BLaER1 treated with 17β-estradiol and CSF1 and Interleukin-3, amounts not matched to agents 10 nM and 100 nM (cell line): ENCODE results near the gene KCNJ4.
A peak's percentile ranks its signal among the peaks of the same experiment; 100 is the strongest.

Source experiments
- H3K27ac ChIP-seq, 11 experiments: shearing (Covaris generic); formaldehyde crosslinking; 2 replicates each; pipeline ENCODE4 v1.8.1; 2022
- H3K27me3 ChIP-seq, 11 experiments: shearing (Covaris generic); formaldehyde crosslinking; 2 replicates each; pipeline ENCODE4 v1.8.1; 2022
- H3K36me3 ChIP-seq, 11 experiments: shearing (Covaris generic); formaldehyde crosslinking; 2 replicates each; pipeline ENCODE4 v1.8.1; 2022
- H3K4me1 ChIP-seq, 10 experiments: shearing (Covaris generic); formaldehyde crosslinking; 2 replicates each; pipeline ENCODE4 v1.8.1; 2022
- H3K4me2 ChIP-seq, 11 experiments: shearing (Covaris generic); formaldehyde crosslinking; 2 replicates each; pipeline ENCODE4 v1.8.1; 2022
- H3K4me3 ChIP-seq, 10 experiments: shearing (Covaris generic); formaldehyde crosslinking; 2 replicates each; pipeline ENCODE4 v1.8.1; 2022
- H3K9ac ChIP-seq, 11 experiments: shearing (Covaris generic); formaldehyde crosslinking; 2 replicates each; pipeline ENCODE4 v1.8.1; 2022
- H3K9me3 ChIP-seq, 11 experiments: shearing (Covaris generic); formaldehyde crosslinking; replicated peaks in 1 of 11; 2 replicates each; pipeline ENCODE4 v1.8.1; 2022
- H4K20me1 ChIP-seq, 11 experiments: shearing (Covaris generic); formaldehyde crosslinking; 2 replicates each; pipeline ENCODE4 v1.8.1; 2022
- Cebpa-rat ChIP-seq, 11 experiments: shearing (Covaris generic); IDR thresholded peaks; 2 replicates each; pipeline ENCODE4 v1.8.1; 2022

KCNJ4 gene

GRCh38 chr22:38423512-38424503, 31.2 kb downstream of the KCNJ4 start:
- Histone ChIP-seq H3K9ac (no peak overlapping the region), H3K4me1 (peaks cover 0 to 25% (median 17%) of the 10 kb centered on the region in 10 experiments; a peak in 14 of 20 replicates), H3K36me3 (no peaks in the 10 kb centered on the region), H3K4me3 (no peak overlapping the region), H3K27ac (no peak overlapping the region), H3K9me3 (no peaks in the 10 kb centered on the region), H4K20me1 (peaks cover 0 to 8% (median 0%) of the 10 kb centered on the region in 11 experiments; a peak in 1 of 22 replicates), H3K4me2 (peak overlapping the region in 2 of 11 experiments; percentile 20 to 22; a peak in 3 of 22 replicates), H3K27me3 (no peaks in the 10 kb centered on the region)
- TF ChIP-seq Cebpa-rat (IDR thresholded peaks at IDR 0.05) = no peak

- H3K36me3 ChIP-seq = no peaks in the 10 kb centered on the region
- H3K9ac ChIP-seq = no peak overlapping the region
- no peak overlapping the region for H3K27ac ChIP-seq
- no peaks in the 10 kb centered on the region for H3K27me3 ChIP-seq
- H3K4me3 ChIP-seq = no peak overlapping the region
- no peak overlapping the region; a peak in 1 of 22 replicates for H3K4me2 ChIP-seq
- no peaks in the 10 kb centered on the region for H3K9me3 ChIP-seq
- TF ChIP-seq Cebpa-rat (IDR thresholded peaks at IDR 0.05) = no peak
- H3K4me1 ChIP-seq = peaks cover 0 to 29% (median 19%) of the 10 kb centered on the region in 10 experiments; a peak in 14 of 20 replicates
- H4K20me1 ChIP-seq = peaks cover 0 to 8% (median 0%) of the 10 kb centered on the region in 11 experiments; a peak in 1 of 22 replicates
These were observed 32.1 kb downstream of the KCNJ4 start for GRCh38 chr22:38422611-38423511.

GRCh38 chr22:38420734-38421133, 34.3 kb downstream of the KCNJ4 start:
- no peak for TF ChIP-seq Cebpa-rat (IDR thresholded peaks at IDR 0.05)
- no peak overlapping the region for H3K9ac ChIP-seq
- H3K9me3 ChIP-seq = no peaks in the 10 kb centered on the region
- no peak overlapping the region for H3K4me2 ChIP-seq
- H3K4me3 ChIP-seq = no peak overlapping the region
- H3K36me3 ChIP-seq = no peaks in the 10 kb centered on the region
- peaks cover 0 to 37% (median 28%) of the 10 kb centered on the region in 10 experiments; a peak in 16 of 20 replicates for H3K4me1 ChIP-seq
- H3K27ac ChIP-seq = no peak overlapping the region
- no peaks in the 10 kb centered on the region for H3K27me3 ChIP-seq
- H4K20me1 ChIP-seq = peaks cover 0 to 8% (median 0%) of the 10 kb centered on the region in 11 experiments; a peak in 1 of 22 replicates

GRCh38 chr22:38419858-38420160, 35.2 kb downstream of the KCNJ4 start:
- Histone ChIP-seq H3K36me3 (no peaks in the 10 kb centered on the region), H3K4me2 (peak overlapping the region in 3 of 11 experiments; percentile 45 to 58 (median 50); a peak in 4 of 22 replicates), H3K9me3 (no peaks in the 10 kb centered on the region), H3K27me3 (no peaks in the 10 kb centered on the region), H3K27ac (no peak overlapping the region), H3K9ac (peak overlapping the region in 1 of 11 experiments; percentile 41; a peak in 1 of 22 replicates), H3K4me3 (no peak overlapping the region), H3K4me1 (peaks cover 0 to 40% (median 32%) of the 10 kb centered on the region in 10 experiments; a peak in 16 of 20 replicates), H4K20me1 (peaks cover 0 to 13% (median 0%) of the 10 kb centered on the region in 11 experiments; a peak in 1 of 22 replicates)
- no peak for TF ChIP-seq Cebpa-rat (IDR thresholded peaks at IDR 0.05)

GRCh38 chr22:38419121-38419857, 35.7 kb downstream of the KCNJ4 start:
- Histone ChIP-seq H3K27me3 (no peaks in the 10 kb centered on the region), H3K4me1 (peaks cover 0 to 40% (median 32%) of the 10 kb centered on the region in 10 experiments; a peak in 16 of 20 replicates), H3K27ac (no peak overlapping the region), H3K36me3 (no peaks in the 10 kb centered on the region), H3K4me3 (no peak overlapping the region), H3K4me2 (peak overlapping the region in 7 of 11 experiments; percentile 24 to 59 (median 50); a peak in 12 of 22 replicates), H3K9me3 (no peaks in the 10 kb centered on the region), H3K9ac (peak overlapping the region in 3 of 11 experiments; percentile 6 to 41 (median 16); a peak in 3 of 22 replicates), H4K20me1 (peaks cover 0 to 13% (median 0%) of the 10 kb centered on the region in 11 experiments; a peak in 1 of 22 replicates)
- TF ChIP-seq Cebpa-rat (IDR thresholded peaks at IDR 0.05) = no peak

- Histone ChIP-seq H3K4me2 (peak overlapping the region in 7 of 11 experiments; percentile 24 to 59 (median 50); a peak in 12 of 22 replicates), H3K9me3 (no peaks in the 10 kb centered on the region), H3K4me1 (peaks cover 0 to 36% (median 28%) of the 10 kb centered on the region in 10 experiments; a peak in 16 of 20 replicates), H3K27ac (no peak overlapping the region), H3K4me3 (no peak overlapping the region), H3K9ac (peak overlapping the region in 3 of 11 experiments; percentile 6 to 41 (median 16); a peak in 2 of 22 replicates), H3K36me3 (no peaks in the 10 kb centered on the region), H4K20me1 (peaks cover 0 to 13% (median 0%) of the 10 kb centered on the region in 11 experiments; a peak in 2 of 22 replicates), H3K27me3 (no peaks in the 10 kb centered on the region)
- TF ChIP-seq Cebpa-rat (IDR thresholded peaks at IDR 0.05) = no peak
These were observed 36.4 kb downstream of the KCNJ4 start for GRCh38 chr22:38418589-38418988.

- peaks cover 0 to 31% (median 21%) of the 10 kb centered on the region in 10 experiments; a peak in 16 of 20 replicates for H3K4me1 ChIP-seq
- TF ChIP-seq Cebpa-rat (IDR thresholded peaks at IDR 0.05) = no peak
These were observed 37.5 kb downstream of the KCNJ4 start for GRCh38 chr22:38417252-38418060.

More at GRCh38 chr22:38417252-38418060, 37.5 kb downstream of the KCNJ4 start:
- H3K27me3 ChIP-seq = no peaks in the 10 kb centered on the region
- H3K36me3 ChIP-seq = no peaks in the 10 kb centered on the region
- no peaks in the 10 kb centered on the region for H3K9me3 ChIP-seq
- peaks cover 0 to 6% (median 0%) of the 10 kb centered on the region in 11 experiments; a peak in 2 of 22 replicates for H4K20me1 ChIP-seq
- no peak overlapping the region for H3K9ac ChIP-seq
- H3K4me3 ChIP-seq = no peak overlapping the region
- no peak overlapping the region for H3K4me2 ChIP-seq
- no peak overlapping the region for H3K27ac ChIP-seq
